Neural progenitor cell (in vitro differentiated cells): ENCODE results near the gene SH3GLB2.

ENCODE experiments used
- CTCF ChIP-seq: fragments of 200-600 bp; sonication (generic); IDR thresholded peaks from 2 replicates; pipeline ENCODE4 v1.5.1; 2017; ENCODE audit warnings: antibody characterized with exemption, mild to moderate bottlenecking
- EZH2 ChIP-seq: fragments of 200-600 bp; sonication (generic); IDR thresholded peaks from 2 replicates; pipeline ENCODE4 v1.6.1; 2017; ENCODE audit warnings: antibody characterized with exemption, mild to moderate bottlenecking, moderate library complexity
- EZH2phosphoT487 ChIP-seq: fragments of 200-600 bp; sonication (generic); IDR thresholded peaks from 2 replicates; pipeline ENCODE4 v1.6.1; 2017; ENCODE audit warnings: antibody characterized with exemption

GRCh38 chr9:129076640-129077037, 48.5 kb upstream of the SH3GLB2 start:
- no peak for TF ChIP-seq CTCF
- no peak for TF ChIP-seq EZH2
- TF ChIP-seq EZH2phosphoT487 = no peak
